Occipital lobe (tissue), 2 donors: ENCODE results near the gene NF1. TPM values are rescaled to one million over a fixed set of nuclear protein-coding genes. Genes with fewer than 3 reads are reported as not detected.
"Not testable (repeated sequence)": the region's sequence is repeated elsewhere in the genome, so short reads cannot be mapped to it uniquely, and the experiment has no call there.

Experiments
- DNase-seq: peaks from one replicate; lab custom pipeline; 2025; lab: John Stamatoyannopoulos, UW
- total RNA-seq: library from RNA; depleted of rRNA; stranded (reverse); fragments of >200 nt; gene quantifications from one replicate; pipeline ENCODE4 v1.2.3, GENCODE V29; 2014

The NF1 gene
- total RNA-seq, 1 donor from 2014 or later, result 107 TPM

DNA sequence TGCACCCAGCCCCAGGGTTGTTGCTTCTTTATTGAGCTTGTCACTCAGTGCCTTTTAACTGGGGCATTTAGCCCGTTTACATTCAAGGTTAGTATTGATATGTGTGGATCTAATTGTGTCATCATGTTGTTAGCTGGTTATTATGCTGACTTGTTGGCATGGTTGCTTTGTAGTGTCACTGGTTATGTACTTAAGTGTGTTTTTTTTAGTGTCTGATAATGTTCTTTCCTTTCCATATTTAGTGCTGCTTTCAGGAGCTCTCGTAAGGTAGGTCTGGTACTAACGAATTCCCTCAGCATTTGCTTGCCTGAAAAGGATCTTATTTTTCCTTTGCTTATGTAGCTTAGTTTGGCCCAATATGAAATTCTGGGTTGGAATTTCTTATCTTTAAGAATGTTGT, 33.5 kb downstream of the NF1 start:
- no peak for DNase-seq

DNA sequence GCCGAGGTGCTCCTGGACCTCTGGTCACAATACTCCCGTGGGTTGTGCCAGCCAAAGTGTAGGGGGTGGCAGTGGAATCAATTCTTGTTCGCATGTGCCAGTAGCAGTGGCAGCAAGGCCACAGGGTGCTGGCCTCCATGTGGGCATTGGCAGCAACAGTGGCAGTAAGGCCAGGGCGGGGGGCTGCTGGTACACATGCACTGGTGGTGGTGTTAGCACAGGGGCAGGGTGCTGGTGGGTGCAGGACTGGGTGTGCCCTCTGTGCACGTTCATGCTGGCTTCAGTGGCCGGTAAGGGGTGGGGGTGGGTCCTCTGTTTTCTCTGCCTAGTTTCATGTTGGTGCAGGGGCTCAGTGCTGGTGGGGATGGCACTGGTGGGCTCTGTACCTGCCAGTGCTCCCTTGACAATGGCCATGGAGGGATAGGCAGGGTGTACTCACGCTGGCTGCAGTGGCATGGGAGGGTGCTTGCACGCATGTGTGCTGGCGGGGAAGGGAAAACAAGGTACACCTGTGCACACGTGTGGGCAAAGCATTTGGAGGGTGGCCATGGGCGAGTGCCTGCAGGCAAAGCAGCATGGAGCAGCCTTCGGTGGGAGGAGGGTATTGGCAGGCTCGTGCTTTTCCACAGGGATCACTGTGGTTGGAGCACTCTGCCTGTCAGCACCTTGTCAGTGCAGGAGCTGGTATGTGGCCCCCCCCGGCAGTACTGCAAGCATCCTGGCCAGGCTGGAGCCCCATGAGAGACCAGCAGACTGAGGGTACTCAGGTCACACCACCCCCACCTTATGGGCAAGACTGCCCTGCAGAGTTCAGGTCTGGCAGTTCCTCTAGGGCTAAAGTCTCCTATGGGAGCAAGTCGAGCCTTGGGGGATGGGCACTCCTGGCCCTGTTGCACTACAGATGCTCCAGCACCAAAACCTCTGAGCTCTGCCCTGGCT, 35.8 kb downstream of the NF1 start:
- no peak for DNase-seq

DNA sequence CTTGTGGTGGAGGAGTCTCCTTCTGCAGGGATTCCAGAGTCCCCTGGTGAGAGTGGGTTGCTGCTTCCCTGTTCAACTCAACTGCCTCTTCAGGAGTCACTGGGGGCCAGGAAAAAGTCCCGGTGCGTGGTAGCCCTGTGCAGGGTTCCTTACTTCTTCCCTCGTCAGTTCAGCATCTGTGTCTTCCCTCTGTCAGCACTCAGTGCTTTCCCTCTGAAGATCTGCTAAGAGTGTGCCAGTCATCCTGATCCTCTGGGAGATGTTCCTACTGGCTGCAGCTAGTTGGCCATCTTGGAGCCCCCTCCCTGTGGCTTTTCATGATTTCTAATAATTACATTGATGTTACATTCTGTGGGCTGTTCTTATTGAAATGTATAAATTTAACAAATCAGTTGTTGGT, 36.5 kb downstream of the NF1 start:
- DNase-seq, result no peak

DNA sequence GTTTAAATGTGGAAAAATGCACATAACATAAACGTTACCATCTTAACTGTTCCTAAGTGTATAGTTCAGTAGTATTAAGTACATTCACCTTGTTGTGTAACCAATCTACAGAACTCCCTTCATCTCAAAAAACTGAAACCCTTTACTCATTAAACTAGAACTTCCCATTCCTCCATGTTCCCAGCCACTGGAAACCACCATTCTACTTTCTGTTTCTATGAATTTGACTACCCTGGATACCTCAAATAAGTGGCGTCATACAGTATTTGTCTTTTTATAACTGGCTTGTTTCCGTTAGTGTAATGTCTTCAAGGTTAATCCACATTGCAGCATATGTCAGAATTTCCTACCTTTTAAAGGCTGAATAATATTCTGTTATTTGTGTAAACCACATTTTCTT, 38.2 kb downstream of the NF1 start:
- no peak for DNase-seq

DNA sequence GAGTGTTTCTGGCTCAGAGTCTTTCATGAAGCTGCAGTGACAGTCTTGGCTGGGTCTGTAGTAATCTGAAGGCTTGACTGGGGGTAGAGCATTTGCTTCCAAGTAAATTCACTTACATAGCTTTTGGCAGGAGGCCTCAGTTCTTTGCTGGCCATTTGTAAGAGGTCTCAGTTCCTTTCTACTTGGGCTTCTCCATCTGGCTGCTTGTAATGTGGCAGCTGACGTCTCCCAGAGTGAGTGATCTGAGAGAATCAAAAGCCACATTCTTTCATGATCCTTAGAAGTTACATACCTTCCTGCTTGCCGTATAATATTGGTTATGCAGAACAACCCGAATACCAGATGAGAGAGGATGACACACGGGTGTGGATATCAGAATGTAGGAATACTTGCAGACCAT, 39.8 kb downstream of the NF1 start:
- no peak for DNase-seq

DNA sequence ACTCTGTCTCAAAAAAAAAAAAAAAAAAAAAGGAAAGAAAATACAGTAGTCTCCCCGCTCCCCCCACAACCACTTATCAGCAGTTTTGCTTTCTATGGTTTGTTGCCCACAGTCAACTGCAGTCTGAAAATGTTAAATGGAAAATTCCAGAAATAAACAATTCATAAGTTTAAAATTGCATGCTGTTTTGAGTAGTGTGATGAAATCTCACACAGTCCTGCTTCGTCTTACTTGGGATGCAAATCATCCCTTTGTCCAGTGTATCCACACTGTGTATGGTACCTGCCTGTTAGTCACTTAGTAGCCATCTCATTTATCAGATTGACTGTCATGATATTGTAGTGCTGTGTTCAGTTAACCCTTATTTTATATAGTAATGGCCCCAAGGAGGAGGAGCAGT, 41.5 kb downstream of the NF1 start:
- no peak for DNase-seq

DNA sequence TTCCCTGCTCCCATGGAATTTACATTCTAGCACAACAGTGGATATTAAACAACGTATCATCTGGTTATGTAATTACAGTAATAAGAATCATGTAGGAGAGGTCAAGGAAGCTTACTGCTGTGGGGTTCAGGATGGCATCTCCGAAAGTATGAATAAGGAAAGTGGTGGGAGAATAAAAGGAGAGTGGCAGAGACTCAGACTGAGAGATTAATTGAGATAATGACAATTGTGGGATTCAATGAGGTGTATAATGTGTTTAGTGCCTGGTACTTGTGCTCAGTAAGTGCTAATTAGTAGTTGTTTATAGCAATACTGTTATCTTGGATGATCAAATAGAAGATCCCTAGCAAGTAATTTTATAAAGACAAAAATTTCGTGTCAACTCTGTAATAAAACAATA, 45.3 kb downstream of the NF1 start:
- no peak for DNase-seq

DNA sequence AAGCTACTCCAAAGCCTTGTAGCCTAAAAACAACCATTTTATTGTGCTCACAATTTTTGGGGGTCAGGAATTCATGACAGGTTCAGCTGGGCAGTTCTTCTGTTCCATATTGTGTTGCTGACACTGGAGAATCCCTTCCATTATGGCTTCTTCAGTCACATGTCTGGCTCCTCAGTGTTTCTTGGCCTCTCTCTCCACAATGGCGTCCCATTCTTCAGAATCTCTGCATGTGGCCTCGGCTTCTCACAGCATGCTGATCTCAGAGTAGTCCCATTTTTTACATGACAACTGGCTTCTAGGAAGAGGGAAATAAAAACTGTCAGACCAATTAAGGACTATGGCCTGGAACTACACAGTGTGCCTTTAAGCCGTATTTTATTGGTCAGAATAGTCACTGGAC, 49.7 kb downstream of the NF1 start:
- DNase-seq, result no peak

DNA sequence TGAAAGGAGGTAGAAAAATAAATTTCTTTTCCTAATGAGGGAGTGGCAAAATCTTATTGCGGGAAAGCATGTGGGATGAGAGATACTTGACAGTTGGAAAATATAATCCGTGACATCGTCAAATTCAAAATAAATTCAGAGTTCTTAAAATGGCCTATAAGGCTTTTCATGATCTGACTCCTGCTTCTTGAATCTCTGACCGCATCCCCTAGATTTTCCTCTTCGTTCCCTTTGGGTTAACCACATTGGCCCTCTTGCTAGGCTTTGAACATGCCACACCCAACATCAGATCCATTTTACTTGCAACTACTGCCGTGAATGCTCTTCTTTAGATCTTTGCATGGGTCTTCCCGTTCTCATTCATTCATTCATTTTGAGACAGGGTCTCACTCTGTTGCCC, 50.1 kb downstream of the NF1 start:
- no peak for DNase-seq

DNA sequence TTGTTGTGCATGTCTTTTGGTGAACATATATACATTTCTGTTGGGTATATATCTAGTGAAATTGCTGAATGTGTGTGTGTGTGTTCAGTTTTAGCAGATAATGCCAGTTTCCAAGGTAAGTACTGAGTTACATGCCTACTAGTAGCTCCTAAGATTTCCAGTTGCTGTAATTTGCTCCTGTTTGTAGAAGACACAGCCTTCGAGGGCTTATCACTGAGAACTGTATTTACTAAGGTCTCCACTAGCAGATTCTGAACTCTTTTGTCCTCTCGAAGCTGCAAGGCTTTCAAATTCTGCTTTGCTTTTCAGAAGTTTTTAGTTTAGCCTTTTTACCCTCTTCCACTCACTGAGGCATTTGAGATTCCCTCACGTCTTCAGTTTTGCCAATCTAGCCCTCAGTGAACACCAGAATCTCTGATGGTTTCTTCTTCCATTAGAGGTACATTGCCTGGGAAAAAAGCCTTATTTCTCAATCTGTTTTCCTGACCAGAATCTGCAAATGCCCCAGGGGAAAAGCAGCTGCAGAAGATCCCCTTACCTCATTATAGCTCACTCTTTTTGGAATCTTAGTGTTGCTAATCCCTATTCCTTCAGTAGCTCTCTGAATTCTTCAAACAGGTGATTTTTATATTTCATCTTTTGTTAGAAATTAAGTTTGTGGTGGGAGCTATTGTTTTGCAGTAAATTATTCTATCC, 52.9 kb downstream of the NF1 start:
- no peak for DNase-seq

DNA sequence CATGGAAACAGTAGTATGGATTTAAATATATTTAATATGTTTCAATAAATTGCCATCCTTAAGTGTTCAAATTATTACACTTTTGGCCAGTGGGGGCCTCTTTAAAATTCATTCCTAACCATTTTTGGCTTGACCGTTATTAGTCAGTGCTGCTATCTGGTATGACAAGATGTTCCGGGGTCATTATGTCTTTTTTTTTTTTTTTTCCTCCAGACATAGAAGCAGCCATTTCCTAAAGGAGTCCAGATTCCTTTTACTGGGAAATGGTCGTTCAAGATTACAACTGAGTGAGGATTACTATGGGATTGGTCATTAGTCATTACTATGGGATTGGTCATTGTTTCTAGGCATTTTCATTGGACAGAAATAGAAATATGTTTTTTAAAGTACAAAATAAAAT, 53.4 kb downstream of the NF1 start:
- no peak for DNase-seq

DNA sequence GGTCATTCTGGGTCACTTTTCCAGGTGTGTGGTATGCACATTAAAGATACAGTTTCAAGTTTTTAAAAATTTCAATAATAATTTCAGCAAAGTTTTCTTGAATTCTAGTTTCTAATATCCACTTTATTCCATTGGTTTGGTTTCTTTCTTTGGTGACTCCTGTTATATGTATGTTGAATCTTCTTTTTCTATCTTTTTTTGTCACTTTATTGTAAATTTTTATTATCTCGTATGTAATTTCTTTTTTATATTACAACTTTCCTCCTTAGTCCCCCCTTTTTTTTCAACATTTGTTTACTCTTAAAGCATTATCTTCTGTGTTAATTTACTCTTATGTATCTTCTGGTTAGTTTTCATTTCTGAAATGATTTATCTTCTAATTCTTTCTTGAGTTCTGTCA, 57.5 kb downstream of the NF1 start:
- DNase-seq, result no peak

DNA sequence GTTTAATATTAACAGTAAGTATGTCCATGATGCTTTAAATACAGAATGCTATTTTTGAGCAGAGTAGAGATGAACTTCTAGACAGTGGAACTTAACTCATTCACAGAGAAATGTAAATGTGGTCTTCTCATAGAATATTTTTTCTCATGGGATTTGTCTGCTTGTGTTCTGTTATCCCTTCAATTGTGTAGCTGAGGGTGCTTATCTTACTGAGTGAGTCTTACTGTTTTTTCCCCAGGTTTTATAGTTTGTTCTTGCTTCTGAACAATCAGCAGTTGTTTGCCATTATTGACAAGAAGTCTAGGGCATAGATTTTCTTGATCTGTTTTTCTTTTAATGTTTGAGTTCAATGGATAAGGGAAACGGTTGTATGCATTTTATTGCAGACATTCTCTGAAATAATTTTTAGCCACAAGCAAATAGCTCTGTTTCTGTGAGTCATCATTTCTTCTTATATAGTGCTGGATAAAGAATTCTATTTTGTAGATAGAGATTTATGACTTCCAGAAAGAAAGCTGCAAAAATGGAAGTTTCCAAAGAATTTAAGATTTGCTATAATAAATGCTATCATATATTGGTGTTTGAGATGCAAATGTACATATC, 60.5 kb downstream of the NF1 start:
- no peak for DNase-seq

DNA sequence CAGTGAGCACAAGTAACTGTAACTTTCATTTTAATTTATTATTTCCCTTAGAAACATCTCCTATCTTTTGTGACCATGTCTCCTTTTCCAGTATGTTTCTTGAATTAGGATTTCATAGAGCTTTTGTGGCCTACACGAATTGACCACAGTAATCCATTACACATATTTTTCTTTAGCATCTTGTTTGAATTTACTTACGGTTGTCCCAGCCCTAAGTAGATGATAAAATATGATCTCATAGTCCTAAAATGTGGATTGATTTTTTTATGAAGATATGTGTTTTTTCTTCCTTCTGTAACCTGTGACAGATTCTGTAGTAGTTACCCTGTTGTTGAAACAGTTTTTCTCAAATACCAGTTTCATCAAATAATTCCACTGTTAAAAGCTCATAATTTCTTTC, 61.5 kb downstream of the NF1 start:
- DNase-seq, result no peak

DNA sequence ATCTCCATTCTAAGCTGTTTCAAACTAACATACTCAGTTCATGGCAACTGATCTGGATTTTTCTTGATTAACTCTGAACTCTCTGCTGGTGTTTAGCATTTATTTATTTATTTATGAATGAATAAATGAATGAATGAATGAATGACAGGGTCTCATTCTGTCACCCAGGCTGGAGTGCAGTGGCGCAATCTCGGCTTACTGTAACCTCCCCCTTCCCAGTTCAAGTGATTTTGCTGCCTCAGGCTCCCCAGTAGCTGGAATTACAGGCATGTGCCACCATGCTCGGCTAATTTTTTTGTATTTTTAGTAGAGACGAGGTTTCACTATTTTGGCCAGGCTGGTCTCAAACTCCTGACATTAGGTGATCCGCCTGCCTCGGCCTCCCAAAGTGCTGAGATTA, 62.1 kb downstream of the NF1 start:
- not testable (repeated sequence) for DNase-seq

DNA sequence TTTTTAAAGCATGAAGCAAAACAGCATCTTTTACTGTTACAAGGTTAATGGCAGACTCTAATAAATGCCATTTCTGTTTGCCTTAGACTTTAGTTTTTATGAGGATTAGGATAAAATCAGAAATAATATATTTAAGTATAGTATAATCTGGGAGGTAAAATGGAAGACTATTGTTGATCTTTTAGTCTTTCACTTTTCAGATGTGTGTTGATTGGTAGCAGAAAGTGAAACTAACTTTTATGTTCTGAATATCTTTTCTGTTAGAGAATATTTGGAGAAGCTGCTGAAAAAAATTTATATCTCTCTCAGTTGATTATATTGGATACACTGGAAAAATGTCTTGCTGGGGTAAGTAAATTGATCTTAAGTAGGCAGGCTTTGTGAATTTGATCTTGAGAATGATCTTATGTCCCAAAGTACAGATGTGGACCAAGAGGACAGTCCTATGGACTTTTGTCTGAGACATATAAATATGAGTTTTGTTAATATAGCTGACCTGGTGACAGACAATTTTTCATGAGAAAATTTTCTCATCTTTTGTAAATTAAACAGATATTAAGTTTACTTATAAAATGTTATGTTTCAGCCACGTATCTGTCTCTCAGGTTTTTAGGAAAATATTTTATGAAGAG, 64.1 kb downstream of the NF1 start:
- DNase-seq, result no peak

DNA sequence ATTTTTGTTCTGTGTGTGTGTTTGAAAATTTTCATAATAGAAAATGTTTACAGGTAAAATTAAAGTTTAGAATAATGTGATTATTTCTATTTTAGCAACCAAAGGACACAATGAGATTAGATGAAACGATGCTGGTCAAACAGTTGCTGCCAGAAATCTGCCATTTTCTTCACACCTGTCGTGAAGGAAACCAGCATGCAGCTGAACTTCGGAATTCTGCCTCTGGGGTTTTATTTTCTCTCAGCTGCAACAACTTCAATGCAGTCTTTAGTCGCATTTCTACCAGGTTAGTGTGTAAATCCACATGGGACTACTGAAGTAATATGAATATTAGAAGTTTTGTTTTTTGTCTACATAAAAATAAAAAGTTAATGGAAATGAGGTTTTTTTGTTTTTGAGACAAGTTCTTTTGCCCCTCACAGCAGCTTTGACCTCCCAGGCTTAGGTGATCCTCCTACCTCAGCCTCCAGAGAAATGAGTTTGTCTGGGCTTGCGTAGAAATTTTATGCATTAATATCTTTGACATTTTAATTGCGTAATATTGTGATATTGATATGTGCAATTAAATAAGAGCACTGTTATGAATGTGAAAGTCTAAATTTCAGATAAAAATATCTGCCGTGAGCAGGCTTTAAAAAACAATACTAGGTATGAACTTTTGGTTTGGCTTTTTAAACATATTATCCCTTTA, 68.5 kb downstream of the NF1 start:
- no peak for DNase-seq

DNA sequence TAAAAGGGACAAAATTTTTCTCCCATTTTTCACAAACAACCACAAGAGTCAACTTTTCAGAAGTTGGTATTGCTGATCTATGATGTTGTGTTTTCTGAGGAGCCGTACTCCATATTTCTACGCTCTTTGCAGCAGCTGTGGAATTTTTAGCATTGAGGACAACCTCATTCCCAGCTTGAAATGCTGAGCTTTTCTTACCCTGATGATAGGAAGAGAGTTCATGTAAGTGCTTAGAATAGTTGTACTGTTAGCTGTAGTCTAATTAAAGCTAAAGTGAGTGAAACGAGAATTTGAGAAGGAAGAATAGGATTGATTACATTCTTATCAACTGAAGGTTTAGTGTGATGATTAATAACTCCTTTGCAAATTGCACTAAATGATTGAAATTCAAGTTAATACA, 72.3 kb downstream of the NF1 start:
- DNase-seq, result no peak

DNA sequence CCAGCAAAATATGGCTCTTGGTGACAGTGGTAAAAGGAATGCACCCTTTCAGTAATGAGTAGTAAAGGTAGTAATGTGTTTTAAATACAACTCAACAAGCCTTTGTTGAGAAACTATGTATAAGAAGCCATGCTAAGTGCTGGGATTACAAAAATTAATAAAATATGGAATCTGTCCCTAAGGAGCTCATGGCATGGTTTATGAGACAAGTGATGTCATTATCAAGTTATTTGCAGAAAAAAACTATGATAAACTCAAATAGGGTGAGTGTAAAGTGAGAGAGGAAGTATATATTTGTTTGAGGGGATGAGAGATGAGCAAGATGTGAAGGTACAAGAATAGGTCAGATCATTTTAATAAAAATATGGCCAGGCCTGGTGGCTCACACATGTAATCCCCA, 76.9 kb downstream of the NF1 start:
- DNase-seq, result no peak

DNA sequence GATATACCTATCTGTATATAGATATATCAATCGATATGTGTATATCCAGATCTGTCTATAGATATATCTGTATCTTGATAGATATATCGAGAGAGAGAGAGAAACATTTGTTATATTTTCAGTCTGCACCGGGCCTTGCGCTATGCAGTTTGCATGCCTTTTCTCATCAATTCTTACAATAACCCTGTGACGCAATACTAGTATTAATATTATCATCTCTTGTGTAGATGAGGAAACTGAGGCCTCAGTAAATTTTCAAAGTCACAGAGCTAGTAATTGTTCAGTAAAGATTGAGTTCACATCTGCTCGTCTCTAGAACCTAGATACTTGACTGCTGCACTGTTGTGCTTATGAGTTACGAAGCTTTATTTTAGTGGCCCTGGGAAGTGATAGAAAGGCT, 77.6 kb downstream of the NF1 start:
- DNase-seq, result no peak

DNA sequence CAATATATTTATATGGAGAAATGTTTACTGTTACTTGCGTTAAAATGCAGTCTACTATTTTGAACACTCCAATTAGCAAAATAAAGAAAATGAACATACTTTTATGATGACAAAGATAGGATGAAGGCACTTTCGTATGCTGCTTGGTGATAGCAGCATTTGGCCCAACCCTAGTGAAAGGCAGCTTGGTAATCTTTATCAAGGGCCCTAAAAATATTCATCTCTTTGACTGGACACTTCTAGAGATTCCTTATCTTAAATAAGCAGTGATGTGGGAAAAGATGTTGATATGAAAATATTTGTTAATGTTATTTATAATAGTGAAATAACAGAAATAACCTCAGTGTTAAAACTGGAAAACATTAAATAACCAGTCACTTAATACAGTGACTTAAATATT, 79.4 kb downstream of the NF1 start:
- DNase-seq, result no peak

DNA sequence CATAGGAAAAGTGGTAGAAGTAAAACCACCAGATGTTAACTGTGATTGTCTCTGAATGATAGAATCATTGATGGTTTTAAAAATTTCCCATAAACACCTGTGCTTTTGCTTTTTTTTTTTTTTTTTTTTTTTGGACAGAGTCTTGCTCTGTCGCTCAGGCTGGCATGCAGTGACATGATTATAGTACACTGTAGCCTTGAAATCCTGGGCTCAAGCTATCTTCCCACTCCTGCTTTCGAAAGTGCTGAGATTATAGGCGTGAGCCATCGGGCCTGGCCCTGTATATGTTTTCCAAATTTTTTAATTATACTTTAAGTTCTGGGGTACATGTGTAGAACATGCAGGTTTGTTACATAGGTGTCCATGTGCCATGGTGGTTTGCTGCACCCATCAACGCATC, 80.5 kb downstream of the NF1 start:
- no peak for DNase-seq
